BE2C (cell line): ENCODE measurements around the gene THRA.

Experiments used
- DNase-seq: peaks from one replicate; pipeline ENCODE4 v3.0.0-alpha.2; 2020
- H3K27me3 ChIP-seq: fragments of 250-450 bp; sonication (Bioruptor Pico); 2 replicates; pipeline ENCODE4 v1.5.1; 2020; ENCODE audit warnings: mild to moderate bottlenecking
- H3K36me3 ChIP-seq: fragments of 250-450 bp; sonication (Bioruptor Pico); 2 replicates; pipeline ENCODE4 v1.5.1; 2020; ENCODE audit warnings: mild to moderate bottlenecking
- H3K4me1 ChIP-seq: fragments of 250-450 bp; sonication (Bioruptor Pico); 2 replicates; pipeline ENCODE4 v1.5.1; 2020
- H3K4me3 ChIP-seq: 2 replicates; pipeline ENCODE4 v1.5.1; 2011; ENCODE audit warnings: low read depth, low read length
- H3K9me3 ChIP-seq: fragments of 250-450 bp; sonication (Bioruptor Pico); 2 replicates; pipeline ENCODE4 v1.5.1; 2020
- CTCF ChIP-seq: IDR thresholded peaks from 2 replicates; pipeline ENCODE4 v1.5.1; 2012; ENCODE audit warnings: mild to moderate bottlenecking, low read depth, low read length

The THRA gene

DNA sequence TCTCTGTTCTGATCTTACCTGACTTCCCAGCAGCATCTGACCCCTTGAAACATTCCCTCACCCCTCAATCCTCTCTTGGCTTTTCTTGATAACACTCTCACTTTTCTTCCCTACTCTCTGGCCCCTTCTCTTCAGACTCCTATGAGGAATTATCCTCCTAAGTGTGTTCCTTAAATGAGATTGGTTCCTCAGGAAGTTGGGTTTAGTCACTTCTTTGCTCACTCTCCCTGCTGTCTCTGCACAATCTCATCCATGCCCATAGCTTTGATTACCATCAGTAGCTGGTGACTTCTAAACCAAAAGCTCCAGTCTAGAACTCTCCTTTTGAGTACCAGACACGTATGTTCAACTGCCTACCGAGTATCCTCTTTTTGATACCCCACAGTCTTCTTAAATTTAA lies 21.6 kb upstream of the THRA start:
- no peak for TF ChIP-seq CTCF

GRCh38 chr17:40056379-40057015 lies 6.3 kb upstream of the THRA start:
- TF ChIP-seq CTCF: no peak
- Histone ChIP-seq H3K4me1 (no peaks in the 10 kb centered on the region), H3K9me3 (no peaks in the 10 kb centered on the region), H3K27me3 (no peaks in the 10 kb centered on the region), H3K4me3 (no peak overlapping the region), H3K36me3 (peaks cover 20% of the 10 kb centered on the region)
- no peak for DNase-seq

More for the DNA sequence above, 21.6 kb upstream of the THRA start:
- Histone ChIP-seq H3K27me3 (no peaks in the 10 kb centered on the region), H3K36me3 (peaks cover 8% of the 10 kb centered on the region), H3K9me3 (no peaks in the 10 kb centered on the region), H3K4me1 (peaks cover 6% of the 10 kb centered on the region), H3K4me3 (no peak overlapping the region)
- DNase-seq: no peak

GRCh38 chr17:40058186-40058784 lies 4.5 kb upstream of the THRA start:
- H3K27me3 ChIP-seq: no peaks in the 10 kb centered on the region

GRCh38 chr17:40058865-40059264 lies 3.9 kb upstream of the THRA start:
- no peak overlapping the region for H3K4me3 ChIP-seq
- peaks cover 4% of the 10 kb centered on the region; the same call in 1 of the 2 replicates for H3K4me1 ChIP-seq
- no peaks in the 10 kb centered on the region for H3K9me3 ChIP-seq
- DNase-seq: no peak
- no peaks in the 10 kb centered on the region for H3K27me3 ChIP-seq
- TF ChIP-seq CTCF: no peak
- H3K36me3 ChIP-seq: peaks cover 2% of the 10 kb centered on the region; the same call in 1 of the 2 replicates

More at GRCh38 chr17:40058186-40058784, 4.5 kb upstream of the THRA start:
- Histone ChIP-seq H3K36me3 (peaks cover 4% of the 10 kb centered on the region), H3K4me1 (peaks cover 4% of the 10 kb centered on the region; the same call in 1 of the 2 replicates), H3K9me3 (no peaks in the 10 kb centered on the region), H3K4me3 (no peak overlapping the region)
- DNase-seq: no peak
- no peak for TF ChIP-seq CTCF

DNA sequence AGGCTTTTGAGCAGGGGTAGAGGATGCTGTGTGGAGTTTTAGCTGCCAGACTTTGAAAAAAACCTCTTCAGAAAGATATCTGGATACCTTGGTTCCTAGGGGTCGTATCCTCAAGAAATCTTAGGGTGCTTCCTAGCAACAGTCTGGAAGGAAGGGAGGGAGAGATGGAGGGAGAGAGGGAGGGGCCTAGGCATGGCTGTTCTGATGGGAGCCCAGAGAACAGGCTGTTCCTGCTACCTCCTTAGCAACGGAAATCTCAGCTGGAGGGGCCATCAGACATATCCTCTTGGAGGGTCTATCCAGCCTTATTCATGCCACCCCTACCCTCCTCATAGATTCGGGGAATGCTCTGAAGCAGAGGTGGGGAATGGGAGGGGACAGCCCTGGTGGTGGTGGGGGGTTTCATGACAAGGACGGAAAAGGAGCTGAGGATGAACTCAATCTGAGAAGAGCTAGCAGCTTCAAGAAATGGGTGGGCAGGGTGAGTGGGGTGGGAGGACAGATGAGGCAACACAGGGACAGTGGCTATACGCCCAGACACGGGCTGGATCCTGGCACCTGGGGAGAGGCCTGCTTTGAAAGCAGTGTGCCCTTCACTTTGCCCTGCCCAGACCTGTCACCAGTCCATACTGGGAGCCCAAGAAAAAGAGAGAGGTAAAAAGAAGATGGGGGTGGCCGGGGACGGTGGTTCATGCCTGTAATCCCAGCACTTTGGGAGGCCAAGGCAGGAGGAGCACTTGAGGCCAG lies 2.9 kb upstream of the THRA start:
- DNase-seq: no peak
- no peaks in the 10 kb centered on the region for H3K27me3 ChIP-seq
- no peak for TF ChIP-seq CTCF
- no peaks in the 10 kb centered on the region for H3K36me3 ChIP-seq
- no peaks in the 10 kb centered on the region for H3K9me3 ChIP-seq
- peaks cover 11% of the 10 kb centered on the region for H3K4me1 ChIP-seq
- no peak overlapping the region for H3K4me3 ChIP-seq
